Endothelial cell of umbilical vein (primary cell): ENCODE results near the gene ABCC1. TPM values are rescaled to one million over a fixed set of nuclear protein-coding genes. Genes with fewer than 3 reads are reported as not detected.

Experiments
- BruUV-seq: library from RNA; stranded (reverse); fragments of 400-500 nt; replicated peaks from 2 replicates; lab custom pipeline; 2021; lab: Mats Ljungman, UMichigan
- CTCF ChIA-PET: fragments of 300-600, 350-600 bp; sonication (Branson Sonifier 250); formaldehyde crosslinking; loops from one replicate; lab custom pipeline; 2021; ENCODE audit warnings: antibody characterized with exemption, inconsistent platforms; lab: Charles Lee
- POLR2A ChIA-PET: fragments of 300-600, 350-600 bp; sonication (Branson Sonifier 250); formaldehyde crosslinking; loops from one replicate; lab custom pipeline; 2021; ENCODE audit warnings: antibody characterized with exemption, inconsistent platforms; lab: Charles Lee
- DNase-seq: peaks from one replicate; pipeline ENCODE4 v3.0.0-alpha.2; 2011; ENCODE audit warnings: low read depth, low spot score
- FAIRE-seq: peaks from 2 replicates; lab custom pipeline; 2011; peaks lifted over from hg19 to GRCh38; lab: Jason Lieb, UNC
- H2AFZ ChIP-seq: 2 replicates; pipeline ENCODE4 v1.6.0; 2012; ENCODE audit warnings: low read depth, low read length, control low read depth, inconsistent platforms
- H3K27ac ChIP-seq: 2 replicates; pipeline ENCODE4 v1.5.1; 2011; ENCODE audit warnings: low read depth, mild to moderate bottlenecking, control low read depth, low read length, moderate library complexity; ENCODE audit not compliant: insufficient read depth
- H3K27me3 ChIP-seq, 2 experiments: 2 replicates each; pipeline versions ENCODE4 v1.6.0 to v1.6.1; 2011; ENCODE audit warnings: low read length in 2 of 2, mixed read lengths in 1 of 2; ENCODE audit not compliant: control insufficient read depth in 2 of 2, insufficient read depth in 2 of 2
- H3K36me3 ChIP-seq, 2 experiments: 2 replicates in 1 of 2; 3 replicates in 1 of 2; pipeline ENCODE4 v1.5.1; 2011; ENCODE audit warnings: low read length in 2 of 2, mild to moderate bottlenecking in 1 of 2, moderate library complexity in 1 of 2; ENCODE audit not compliant: control insufficient read depth in 2 of 2, insufficient read depth in 2 of 2; ENCODE audit errors: extremely low read depth in 1 of 2
- H3K4me1 ChIP-seq: 3 replicates; pipeline ENCODE4 v1.5.1; 2011; ENCODE audit warnings: mild to moderate bottlenecking, low read length; ENCODE audit not compliant: control insufficient read depth, insufficient read depth; ENCODE audit errors: extremely low read depth
- H3K4me2 ChIP-seq: 2 replicates; pipeline ENCODE4 v1.6.1; 2011; ENCODE audit warnings: low read length, control low read depth, mixed read lengths; ENCODE audit not compliant: insufficient read depth
- H3K4me3 ChIP-seq, 3 experiments: fragments of 200-600 bp in 1 of 3; sonication (generic), shearing (Covaris generic) in 1 of 3; replicated peaks in 1 of 3; 2 replicates each; pipeline ENCODE4 v1.5.1; 2011 to 2016; ENCODE audit warnings: control low read depth in 3 of 3, low read length in 3 of 3, mild to moderate bottlenecking in 2 of 3, inconsistent platforms in 1 of 3, low read depth in 1 of 3, moderate library complexity in 1 of 3; ENCODE audit not compliant: insufficient read depth in 1 of 3
- H3K79me2 ChIP-seq: 2 replicates; pipeline ENCODE4 v1.6.0; 2012; ENCODE audit warnings: low read length, inconsistent platforms; ENCODE audit not compliant: control insufficient read depth, insufficient read depth
- H3K9ac ChIP-seq: replicated peaks from 2 replicates; pipeline ENCODE3; 2011; ENCODE audit warnings: low read length, control low read depth; ENCODE audit not compliant: insufficient read depth; ENCODE audit errors: extremely low read depth
- H3K9me1 ChIP-seq: replicated peaks from 3 replicates; pipeline ENCODE4 v1.6.0; 2011; ENCODE audit warnings: mild to moderate bottlenecking, low read length; ENCODE audit not compliant: control insufficient read depth, insufficient read depth; ENCODE audit errors: extremely low read depth
- H3K9me3 ChIP-seq: replicated peaks from 2 replicates; pipeline ENCODE4 v1.5.1; 2012; ENCODE audit warnings: low read length, inconsistent platforms; ENCODE audit not compliant: control insufficient read depth, insufficient read depth
- H4K20me1 ChIP-seq: replicated peaks from 2 replicates; pipeline ENCODE3; 2011; ENCODE audit warnings: mild to moderate bottlenecking, low read length; ENCODE audit not compliant: control insufficient read depth, insufficient read depth; ENCODE audit errors: extremely low read depth
- CTCF ChIP-seq, 2 donors: IDR thresholded peaks; 1 replicate in 1 of 2; 2 replicates in 1 of 2; pipeline ENCODE4 v1.5.1; 2011; ENCODE audit warnings: low read length in 2 of 2, mild to moderate bottlenecking in 2 of 2, moderate library complexity in 2 of 2, control low read depth in 1 of 2, inconsistent platforms in 1 of 2, low read depth in 1 of 2; ENCODE audit not compliant: insufficient read depth in 1 of 2; ENCODE audit errors: extremely low read depth in 1 of 2
- EZH2 ChIP-seq: IDR thresholded peaks from 2 replicates; pipeline ENCODE4 v1.6.1; 2012; ENCODE audit warnings: borderline replicate concordance, low read depth, mild to moderate bottlenecking, moderate library complexity, low read length, inconsistent platforms; ENCODE audit not compliant: severe bottlenecking
- FOS ChIP-seq: IDR thresholded peaks from 2 replicates; pipeline ENCODE4 v1.6.1; 2011; ENCODE audit warnings: mild to moderate bottlenecking, low read length, moderate library complexity, borderline replicate concordance; ENCODE audit not compliant: insufficient read depth
- GATA2 ChIP-seq: IDR thresholded peaks from 2 replicates; pipeline ENCODE4 v1.7.0; 2011; ENCODE audit warnings: low read depth, mild to moderate bottlenecking, moderate library complexity, mixed read lengths, low read length; ENCODE audit not compliant: insufficient read length, insufficient read depth
- MAX ChIP-seq: IDR thresholded peaks from 2 replicates; pipeline ENCODE4 v1.6.1; 2011; ENCODE audit not compliant: insufficient read depth, insufficient read length
- MYC ChIP-seq: IDR thresholded peaks from one replicate; pipeline ENCODE4 v1.6.1; 2011; ENCODE audit warnings: mild to moderate bottlenecking, low read depth, low read length
- POLR2A ChIP-seq: IDR thresholded peaks from 2 replicates; pipeline ENCODE4 v1.6.1; 2012; ENCODE audit warnings: low read depth, mild to moderate bottlenecking, control low read depth, low read length
- POLR2AphosphoS5 ChIP-seq: IDR thresholded peaks from 2 replicates; pipeline ENCODE4 v1.6.1; 2012; ENCODE audit warnings: low read depth, mild to moderate bottlenecking, control low read depth, low read length, moderate library complexity; ENCODE audit not compliant: insufficient read depth
- dilution Hi-C: fragments of 300-500 bp; cut with MboI; formaldehyde crosslinking; loops from one replicate; pipeline ENCODE4 v1.15.0; 2019; ENCODE audit warnings: low sequenced_read_pairs; ENCODE audit not compliant: extremely low pct_ligation_motif_present
- intact Hi-C: fragments of 100-400 bp; cut with micrococcal nuclease; formaldehyde crosslinking; loops from one replicate; pipeline ENCODE4 v1.10.0; 2022
- polyA plus RNA-seq, 4 experiments: library from polyadenylated mRNA; depleted of rRNA in 3 of 4; stranded (reverse) in 3 of 4; unstranded in 1 of 4; fragments of >200 nt; gene quantifications; 2 replicates each; pipeline versions ENCODE4 v1.2.1 to v1.2.3, GENCODE V29; 2011 to 2012; ENCODE audit warnings: missing spikeins in 1 of 4
- total RNA-seq: library from RNA; stranded (reverse); gene quantifications from 2 replicates; pipeline ENCODE4 v1.2.3, GENCODE V29; 2021

ABCC1 gene
- total and polyA plus RNA-seq, 2 donors (not counting 3 experiments of a cell fraction or from before 2014, with no cell fraction given) = 46.1 to 89.2 TPM

- Histone ChIP-seq H3K27me3 (no peaks in the 10 kb centered on the region), H3K36me3 (peaks cover 2% of the 10 kb centered on the region in 2 experiments), H2AFZ (no peak overlapping the region), H3K79me2 (peaks cover 87% of the 10 kb centered on the region), H3K27ac (no peak overlapping the region), H3K9ac (no peak overlapping the region), H4K20me1 (no peaks in the 10 kb centered on the region), H3K9me3 (peaks cover 3% of the 10 kb centered on the region), H3K9me1 (no peaks in the 10 kb centered on the region), H3K4me2 (no peak overlapping the region), H3K4me3 (no peak overlapping the region), H3K4me1 (peaks cover 51% of the 10 kb centered on the region)
- ChIA-PET POLR2A (interaction anchor here (1.0 kb wide), 1 partner anchor 35 kb away, joined by 5 read pairs; no protein-coding TSS in a partner anchor), CTCF (interaction anchor here (0.8 to 1.5 kb wide), 3 partner anchors 13 to 110 kb away, joined by 3 to 6 read pairs (median 3); partner anchors contain the start of gene CEP20)
- intact Hi-C loops = no loop called here
- dilution Hi-C loops = no loop called here
- BruUV-seq = no TSS peak
- FAIRE-seq (no peak), DNase-seq (no peak)
- no peak for TF ChIP-seq MAX
- TF ChIP-seq POLR2A = no peak
- no peak for TF ChIP-seq MYC
- no peak for TF ChIP-seq POLR2AphosphoS5
- TF ChIP-seq FOS = no peak
- TF ChIP-seq EZH2 = no peak
- TF ChIP-seq GATA2 = no peak
These were observed 35.7 kb downstream of the ABCC1 start for GRCh38 chr16:15985144-15985543.

- Histone ChIP-seq H3K4me3 (no peak overlapping the region), H3K4me1 (peaks cover 51% of the 10 kb centered on the region), H2AFZ (no peak overlapping the region), H3K79me2 (peaks cover 87% of the 10 kb centered on the region), H3K4me2 (no peak overlapping the region), H3K27me3 (no peaks in the 10 kb centered on the region), H3K9me1 (no peaks in the 10 kb centered on the region), H3K27ac (no peak overlapping the region), H3K9me3 (peaks cover 2% of the 10 kb centered on the region), H3K9ac (no peak overlapping the region), H3K36me3 (peaks cover 1 to 2% of the 10 kb centered on the region in 2 experiments), H4K20me1 (no peaks in the 10 kb centered on the region)
- TF ChIP-seq EZH2 (no peak), MYC (no peak), FOS (no peak), CTCF (IDR thresholded peaks at IDR 0.05; ENCODE audit: extremely low read depth in 1 of 2, insufficient read depth in 1 of 2, low read depth in 1 of 2, low read length in 2 of 2) (no peak), GATA2 (no peak), POLR2A (no peak)
- dilution Hi-C loops = no loop called here
- no TSS peak for BruUV-seq
- no peak for DNase-seq
- intact Hi-C loops = no loop called here
- no peak for FAIRE-seq
- ChIA-PET POLR2A (no interaction called here), CTCF (interaction anchor here (0.8 to 1.4 kb wide), 2 partner anchors 12 to 29 kb away, joined by 3 to 6 read pairs; no protein-coding TSS in a partner anchor)
These were observed 36.8 kb downstream of the ABCC1 start for GRCh38 chr16:15986261-15986660.
